ENCODE results near the gene PRKRA. TPM values are rescaled to one million over a fixed set of nuclear protein-coding genes. Genes with fewer than 3 reads are reported as not detected.

Gene PRKRA
- total and polyA plus RNA-seq, 2 experiments from 2014 or later = 44.0 to 67.1 TPM

DNA sequence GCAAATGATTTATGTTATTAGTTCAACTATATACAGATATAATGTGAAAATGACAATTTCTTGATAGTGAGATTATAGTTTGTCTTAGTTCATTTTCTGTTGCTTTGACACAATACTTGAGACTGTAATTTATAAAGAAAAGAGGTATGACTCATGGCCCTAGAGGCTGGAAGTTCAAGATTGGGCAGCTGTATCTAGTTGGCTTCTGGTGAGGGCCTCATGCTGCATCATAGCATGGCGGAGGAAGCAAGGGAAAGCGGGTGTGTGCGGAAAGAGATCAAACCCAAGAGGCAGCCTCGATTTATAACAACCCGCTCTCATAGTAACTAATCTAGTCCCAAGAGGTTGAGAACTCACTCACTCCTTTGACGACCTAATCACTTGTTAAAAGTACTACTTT, 40.6 kb upstream of the PRKRA start:
- Histone ChIP-seq H3K36me3 (ENCODE audit: insufficient read depth) (peaks cover 7% of the 10 kb centered on the region; the same call in 1 of the 2 replicates), H2AFZ (no peak overlapping the region), H3K4me2 (no peak overlapping the region), H3K4me3 (no peak overlapping the region), H3K79me2 (replicated peaks; ENCODE audit: insufficient read depth) (no peaks in the 10 kb centered on the region), H3K27ac (ENCODE audit: low read depth) (no peak overlapping the region), H4K20me1 (replicated peaks; ENCODE audit: insufficient read depth) (peaks cover 5% of the 10 kb centered on the region; the same call in 1 of the 2 replicates), H3K27me3 (ENCODE audit: insufficient read depth) (no peaks in the 10 kb centered on the region), H3K4me1 (ENCODE audit: insufficient read depth) (no peaks in the 10 kb centered on the region), H3K9me2 (ENCODE audit: insufficient read depth) (no peaks in the 10 kb centered on the region), H3F3A (replicated peaks; ENCODE audit: low read depth) (no peaks in the 10 kb centered on the region)
- no peak for DNase-seq (ENCODE audit: low spot score)
- Mint-ChIP-seq H3K27me3 (ENCODE audit: insufficient read depth, low read depth, poor library complexity) (no peaks in the 10 kb centered on the region), H3K9me3 (no peaks in the 10 kb centered on the region), H3K27ac (no peak overlapping the region), H3K36me3 (ENCODE audit: low read depth) (peaks cover 19% of the 10 kb centered on the region), H3K4me3 (no peak overlapping the region), H3K4me1 (no peaks in the 10 kb centered on the region)
- TF ChIP-seq, protein P1, sequence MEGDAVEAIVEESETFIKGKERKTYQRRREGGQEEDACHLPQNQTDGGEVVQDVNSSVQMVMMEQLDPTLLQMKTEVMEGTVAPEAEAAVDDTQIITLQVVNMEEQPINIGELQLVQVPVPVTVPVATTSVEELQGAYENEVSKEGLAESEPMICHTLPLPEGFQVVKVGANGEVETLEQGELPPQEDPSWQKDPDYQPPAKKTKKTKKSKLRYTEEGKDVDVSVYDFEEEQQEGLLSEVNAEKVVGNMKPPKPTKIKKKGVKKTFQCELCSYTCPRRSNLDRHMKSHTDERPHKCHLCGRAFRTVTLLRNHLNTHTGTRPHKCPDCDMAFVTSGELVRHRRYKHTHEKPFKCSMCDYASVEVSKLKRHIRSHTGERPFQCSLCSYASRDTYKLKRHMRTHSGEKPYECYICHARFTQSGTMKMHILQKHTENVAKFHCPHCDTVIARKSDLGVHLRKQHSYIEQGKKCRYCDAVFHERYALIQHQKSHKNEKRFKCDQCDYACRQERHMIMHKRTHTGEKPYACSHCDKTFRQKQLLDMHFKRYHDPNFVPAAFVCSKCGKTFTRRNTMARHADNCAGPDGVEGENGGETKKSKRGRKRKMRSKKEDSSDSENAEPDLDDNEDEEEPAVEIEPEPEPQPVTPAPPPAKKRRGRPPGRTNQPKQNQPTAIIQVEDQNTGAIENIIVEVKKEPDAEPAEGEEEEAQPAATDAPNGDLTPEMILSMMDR (conservative IDR thresholded peaks at IDR 0.05; ENCODE audit: low read depth in 2 of 2) = no peak
- no peak for TF ChIP-seq EZH2phosphoT487 (IDR thresholded peaks at IDR 0.05; ENCODE audit: unreplicated experiment)
- TF ChIP-seq NANOG (IDR thresholded peaks at IDR 0.05; ENCODE audit: borderline replicate concordance) = no peak
- TF ChIP-seq, protein P2, sequence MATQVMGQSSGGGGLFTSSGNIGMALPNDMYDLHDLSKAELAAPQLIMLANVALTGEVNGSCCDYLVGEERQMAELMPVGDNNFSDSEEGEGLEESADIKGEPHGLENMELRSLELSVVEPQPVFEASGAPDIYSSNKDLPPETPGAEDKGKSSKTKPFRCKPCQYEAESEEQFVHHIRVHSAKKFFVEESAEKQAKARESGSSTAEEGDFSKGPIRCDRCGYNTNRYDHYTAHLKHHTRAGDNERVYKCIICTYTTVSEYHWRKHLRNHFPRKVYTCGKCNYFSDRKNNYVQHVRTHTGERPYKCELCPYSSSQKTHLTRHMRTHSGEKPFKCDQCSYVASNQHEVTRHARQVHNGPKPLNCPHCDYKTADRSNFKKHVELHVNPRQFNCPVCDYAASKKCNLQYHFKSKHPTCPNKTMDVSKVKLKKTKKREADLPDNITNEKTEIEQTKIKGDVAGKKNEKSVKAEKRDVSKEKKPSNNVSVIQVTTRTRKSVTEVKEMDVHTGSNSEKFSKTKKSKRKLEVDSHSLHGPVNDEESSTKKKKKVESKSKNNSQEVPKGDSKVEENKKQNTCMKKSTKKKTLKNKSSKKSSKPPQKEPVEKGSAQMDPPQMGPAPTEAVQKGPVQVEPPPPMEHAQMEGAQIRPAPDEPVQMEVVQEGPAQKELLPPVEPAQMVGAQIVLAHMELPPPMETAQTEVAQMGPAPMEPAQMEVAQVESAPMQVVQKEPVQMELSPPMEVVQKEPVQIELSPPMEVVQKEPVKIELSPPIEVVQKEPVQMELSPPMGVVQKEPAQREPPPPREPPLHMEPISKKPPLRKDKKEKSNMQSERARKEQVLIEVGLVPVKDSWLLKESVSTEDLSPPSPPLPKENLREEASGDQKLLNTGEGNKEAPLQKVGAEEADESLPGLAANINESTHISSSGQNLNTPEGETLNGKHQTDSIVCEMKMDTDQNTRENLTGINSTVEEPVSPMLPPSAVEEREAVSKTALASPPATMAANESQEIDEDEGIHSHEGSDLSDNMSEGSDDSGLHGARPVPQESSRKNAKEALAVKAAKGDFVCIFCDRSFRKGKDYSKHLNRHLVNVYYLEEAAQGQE (IDR thresholded peaks at IDR 0.05; ENCODE audit: unreplicated experiment) = no peak
- TF ChIP-seq, protein P3, sequence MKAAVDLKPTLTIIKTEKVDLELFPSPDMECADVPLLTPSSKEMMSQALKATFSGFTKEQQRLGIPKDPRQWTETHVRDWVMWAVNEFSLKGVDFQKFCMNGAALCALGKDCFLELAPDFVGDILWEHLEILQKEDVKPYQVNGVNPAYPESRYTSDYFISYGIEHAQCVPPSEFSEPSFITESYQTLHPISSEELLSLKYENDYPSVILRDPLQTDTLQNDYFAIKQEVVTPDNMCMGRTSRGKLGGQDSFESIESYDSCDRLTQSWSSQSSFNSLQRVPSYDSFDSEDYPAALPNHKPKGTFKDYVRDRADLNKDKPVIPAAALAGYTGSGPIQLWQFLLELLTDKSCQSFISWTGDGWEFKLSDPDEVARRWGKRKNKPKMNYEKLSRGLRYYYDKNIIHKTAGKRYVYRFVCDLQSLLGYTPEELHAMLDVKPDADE (IDR thresholded peaks at IDR 0.05) = no peak
- TF ChIP-seq POLR2AphosphoS5 (IDR thresholded peaks at IDR 0.05; ENCODE audit: low read depth) = no peak
- TF ChIP-seq, protein P4, sequence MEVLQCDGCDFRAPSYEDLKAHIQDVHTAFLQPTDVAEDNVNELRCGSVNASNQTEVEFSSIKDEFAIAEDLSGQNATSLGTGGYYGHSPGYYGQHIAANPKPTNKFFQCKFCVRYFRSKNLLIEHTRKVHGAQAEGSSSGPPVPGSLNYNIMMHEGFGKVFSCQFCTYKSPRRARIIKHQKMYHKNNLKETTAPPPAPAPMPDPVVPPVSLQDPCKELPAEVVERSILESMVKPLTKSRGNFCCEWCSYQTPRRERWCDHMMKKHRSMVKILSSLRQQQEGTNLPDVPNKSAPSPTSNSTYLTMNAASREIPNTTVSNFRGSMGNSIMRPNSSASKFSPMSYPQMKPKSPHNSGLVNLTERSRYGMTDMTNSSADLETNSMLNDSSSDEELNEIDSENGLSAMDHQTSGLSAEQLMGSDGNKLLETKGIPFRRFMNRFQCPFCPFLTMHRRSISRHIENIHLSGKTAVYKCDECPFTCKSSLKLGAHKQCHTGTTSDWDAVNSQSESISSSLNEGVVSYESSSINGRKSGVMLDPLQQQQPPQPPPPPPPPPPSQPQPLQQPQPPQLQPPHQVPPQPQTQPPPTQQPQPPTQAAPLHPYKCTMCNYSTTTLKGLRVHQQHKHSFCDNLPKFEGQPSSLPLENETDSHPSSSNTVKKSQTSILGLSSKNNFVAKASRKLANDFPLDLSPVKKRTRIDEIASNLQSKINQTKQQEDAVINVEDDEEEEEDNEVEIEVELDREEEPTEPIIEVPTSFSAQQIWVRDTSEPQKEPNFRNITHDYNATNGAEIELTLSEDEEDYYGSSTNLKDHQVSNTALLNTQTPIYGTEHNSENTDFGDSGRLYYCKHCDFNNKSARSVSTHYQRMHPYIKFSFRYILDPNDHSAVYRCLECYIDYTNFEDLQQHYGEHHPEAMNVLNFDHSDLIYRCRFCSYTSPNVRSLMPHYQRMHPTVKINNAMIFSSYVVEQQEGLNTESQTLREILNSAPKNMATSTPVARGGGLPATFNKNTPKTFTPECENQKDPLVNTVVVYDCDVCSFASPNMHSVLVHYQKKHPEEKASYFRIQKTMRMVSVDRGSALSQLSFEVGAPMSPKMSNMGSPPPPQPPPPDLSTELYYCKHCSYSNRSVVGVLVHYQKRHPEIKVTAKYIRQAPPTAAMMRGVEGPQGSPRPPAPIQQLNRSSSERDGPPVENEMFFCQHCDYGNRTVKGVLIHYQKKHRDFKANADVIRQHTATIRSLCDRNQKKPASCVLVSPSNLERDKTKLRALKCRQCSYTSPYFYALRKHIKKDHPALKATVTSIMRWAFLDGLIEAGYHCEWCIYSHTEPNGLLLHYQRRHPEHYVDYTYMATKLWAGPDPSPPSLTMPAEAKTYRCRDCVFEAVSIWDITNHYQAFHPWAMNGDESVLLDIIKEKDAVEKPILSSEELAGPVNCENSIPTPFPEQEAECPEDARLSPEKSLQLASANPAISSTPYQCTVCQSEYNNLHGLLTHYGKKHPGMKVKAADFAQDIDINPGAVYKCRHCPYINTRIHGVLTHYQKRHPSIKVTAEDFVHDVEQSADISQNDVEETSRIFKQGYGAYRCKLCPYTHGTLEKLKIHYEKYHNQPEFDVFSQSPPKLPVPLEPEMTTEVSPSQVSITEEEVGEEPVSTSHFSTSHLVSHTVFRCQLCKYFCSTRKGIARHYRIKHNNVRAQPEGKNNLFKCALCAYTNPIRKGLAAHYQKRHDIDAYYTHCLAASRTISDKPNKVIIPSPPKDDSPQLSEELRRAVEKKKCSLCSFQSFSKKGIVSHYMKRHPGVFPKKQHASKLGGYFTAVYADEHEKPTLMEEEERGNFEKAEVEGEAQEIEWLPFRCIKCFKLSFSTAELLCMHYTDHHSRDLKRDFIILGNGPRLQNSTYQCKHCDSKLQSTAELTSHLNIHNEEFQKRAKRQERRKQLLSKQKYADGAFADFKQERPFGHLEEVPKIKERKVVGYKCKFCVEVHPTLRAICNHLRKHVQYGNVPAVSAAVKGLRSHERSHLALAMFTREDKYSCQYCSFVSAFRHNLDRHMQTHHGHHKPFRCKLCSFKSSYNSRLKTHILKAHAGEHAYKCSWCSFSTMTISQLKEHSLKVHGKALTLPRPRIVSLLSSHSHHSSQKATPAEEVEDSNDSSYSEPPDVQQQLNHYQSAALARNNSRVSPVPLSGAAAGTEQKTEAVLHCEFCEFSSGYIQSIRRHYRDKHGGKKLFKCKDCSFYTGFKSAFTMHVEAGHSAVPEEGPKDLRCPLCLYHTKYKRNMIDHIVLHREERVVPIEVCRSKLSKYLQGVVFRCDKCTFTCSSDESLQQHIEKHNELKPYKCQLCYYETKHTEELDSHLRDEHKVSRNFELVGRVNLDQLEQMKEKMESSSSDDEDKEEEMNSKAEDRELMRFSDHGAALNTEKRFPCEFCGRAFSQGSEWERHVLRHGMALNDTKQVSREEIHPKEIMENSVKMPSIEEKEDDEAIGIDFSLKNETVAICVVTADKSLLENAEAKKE (CRISPR knock-in tag; IDR thresholded peaks at IDR 0.05) = no peak
- no peak for TF ChIP-seq EZH2 (IDR thresholded peaks at IDR 0.05; ENCODE audit: low read depth, unreplicated experiment)
- TF ChIP-seq STAT1 (IDR thresholded peaks at IDR 0.05; ENCODE audit: unreplicated experiment) = no peak
- no peak for TF ChIP-seq CREB1 (CRISPR knock-in tag; IDR thresholded peaks at IDR 0.05; ENCODE audit: low read depth)
- no peak for TF ChIP-seq ZNF114 (CRISPR knock-in tag; IDR thresholded peaks at IDR 0.05)
- no peak for TF ChIP-seq ZNF331 (CRISPR knock-in tag; IDR thresholded peaks at IDR 0.05; ENCODE audit: low read depth)
- TF ChIP-seq JUNB (IDR thresholded peaks at IDR 0.05; ENCODE audit: unreplicated experiment) = no peak
- ATAC-seq = no peak

Measured in GM23338 (cell line).